GM15510 (cell line): Measurements from ENCODE around the gene ADGRA1.

Source experiments
- POLR2A ChIP-seq: IDR thresholded peaks from 3 replicates; pipeline ENCODE4 v1.6.1; 2011; ENCODE audit warnings: borderline replicate concordance; ENCODE audit not compliant: insufficient read length; ENCODE audit errors: extremely low read depth

The ADGRA1 gene

GRCh38 chr10:133104963-133105640, 17.4 kb downstream of the ADGRA1 start:
- no peak for TF ChIP-seq POLR2A

- TF ChIP-seq POLR2A, result no peak
Measured at GRCh38 chr10:133105686-133106390, 18.1 kb downstream of the ADGRA1 start.

DNA sequence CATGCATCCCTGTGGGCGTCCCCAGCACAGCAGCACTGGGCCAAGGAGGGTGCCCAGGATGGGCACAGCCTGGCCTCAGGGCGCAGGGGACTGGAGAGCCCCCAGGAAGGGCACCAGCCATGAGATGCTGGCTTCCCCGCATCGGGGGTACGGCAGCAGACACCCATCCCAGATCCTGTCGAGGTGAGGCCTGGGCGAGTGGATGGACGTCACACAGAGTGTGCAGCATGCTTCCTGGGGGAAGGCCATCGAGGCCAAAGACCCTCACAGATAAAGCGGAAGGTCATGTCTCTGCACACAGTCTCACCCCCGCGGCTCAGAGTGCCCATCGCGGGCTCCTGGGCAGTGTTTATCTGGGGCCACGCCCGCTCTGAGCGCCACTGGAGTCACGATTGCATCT, 18.8 kb downstream of the ADGRA1 start:
- no peak for TF ChIP-seq POLR2A

DNA sequence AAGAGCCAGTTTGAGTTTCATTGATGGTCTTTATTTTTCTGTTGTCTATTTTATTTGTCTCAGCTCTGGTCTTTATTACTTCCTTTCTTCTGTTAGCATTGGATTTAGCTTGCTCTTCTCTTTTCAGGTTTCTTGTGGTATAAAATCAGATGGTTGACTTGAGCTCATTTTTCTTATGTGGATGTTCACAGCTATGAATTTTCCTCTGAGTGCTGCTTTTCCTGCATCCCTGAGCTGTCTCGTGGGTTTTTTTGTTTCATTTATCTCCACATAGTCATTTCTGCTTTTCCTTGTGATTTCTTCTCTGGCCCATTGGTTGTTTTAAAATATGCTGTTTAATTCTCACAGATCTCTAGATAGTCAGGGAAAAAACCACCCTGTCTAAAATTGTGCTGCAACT, 19.7 kb downstream of the ADGRA1 start:
- TF ChIP-seq POLR2A, result no peak

DNA sequence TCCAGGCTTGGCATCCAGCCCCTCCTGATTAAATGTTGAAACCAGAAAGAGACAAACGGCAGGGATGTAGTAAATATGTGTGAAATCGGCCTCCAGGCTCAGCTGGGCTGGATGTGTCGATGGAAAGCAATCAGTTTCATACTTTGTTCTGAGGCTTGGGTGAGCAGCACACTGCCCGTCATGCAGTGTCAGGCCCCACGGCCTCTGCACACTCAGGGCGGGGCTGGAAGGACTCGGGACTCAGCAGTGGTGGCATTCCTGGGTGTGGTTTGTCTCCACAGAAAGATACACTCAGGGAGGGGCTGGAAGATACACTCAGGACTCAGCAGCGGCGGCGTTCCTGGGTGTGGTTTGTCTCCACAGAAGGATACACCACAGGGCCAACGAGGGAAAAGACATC, 22.0 kb downstream of the ADGRA1 start:
- TF ChIP-seq POLR2A, result no peak

GRCh38 chr10:133110133-133110532, 22.4 kb downstream of the ADGRA1 start:
- TF ChIP-seq POLR2A, result no peak

DNA sequence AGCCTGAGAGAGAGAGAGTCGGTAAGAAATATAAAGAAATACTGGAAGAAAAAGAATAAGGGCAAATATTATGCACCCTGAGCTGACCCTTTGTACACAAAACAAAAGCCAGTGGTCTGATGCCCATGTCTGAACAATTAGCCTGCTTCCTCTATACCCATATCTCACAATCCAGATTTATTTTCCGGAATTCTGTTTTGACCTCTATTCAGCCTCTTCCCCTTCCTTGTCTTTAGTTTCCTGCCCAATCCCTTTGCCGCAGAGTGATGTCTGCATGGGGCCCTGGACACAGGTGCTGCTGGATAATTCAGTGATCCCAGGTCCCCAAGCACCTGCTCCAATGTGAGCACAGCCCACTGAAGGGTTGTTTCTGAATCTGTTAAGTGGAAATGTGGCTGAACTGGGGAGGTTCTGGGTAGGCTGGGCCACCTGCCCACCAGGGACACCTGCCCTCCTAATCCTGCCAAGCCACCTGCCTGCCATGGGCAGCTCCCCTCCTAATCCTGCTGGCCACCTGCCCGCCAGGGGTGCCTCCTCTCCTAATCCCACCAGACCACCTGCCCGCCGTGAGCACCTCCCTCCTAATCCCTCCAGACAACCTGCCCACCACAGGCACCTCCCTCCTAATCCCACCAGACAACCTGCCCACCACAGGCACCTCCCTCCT, 23.0 kb downstream of the ADGRA1 start:
- TF ChIP-seq POLR2A, result no peak

- TF ChIP-seq POLR2A, result no peak
Measured at GRCh38 chr10:133113146-133113830, 25.6 kb downstream of the ADGRA1 start.

GRCh38 chr10:133113847-133114246, 26.1 kb downstream of the ADGRA1 start:
- TF ChIP-seq POLR2A, result no peak

DNA sequence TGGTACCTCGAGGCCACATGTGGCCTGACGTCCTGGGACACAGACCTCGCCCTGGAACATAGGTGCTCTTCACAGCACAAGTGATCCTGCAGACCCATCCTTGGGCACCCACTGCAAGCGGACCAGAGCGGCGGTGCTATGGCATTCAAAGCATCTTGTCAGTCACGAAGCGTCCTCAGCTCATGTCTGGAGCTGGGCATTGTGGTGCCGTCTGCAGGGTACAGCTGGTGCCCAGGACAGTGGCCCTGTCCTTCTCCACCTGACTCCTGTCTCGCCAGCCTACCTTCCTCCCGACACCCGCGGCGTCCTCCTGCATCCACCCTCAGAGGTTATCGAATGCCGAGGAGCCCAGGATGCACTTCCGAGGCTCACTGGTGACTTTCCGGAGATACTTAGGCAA, 26.5 kb downstream of the ADGRA1 start:
- TF ChIP-seq POLR2A, result no peak

GRCh38 chr10:133114726-133115452, 27.2 kb downstream of the ADGRA1 start:
- TF ChIP-seq POLR2A, result no peak

DNA sequence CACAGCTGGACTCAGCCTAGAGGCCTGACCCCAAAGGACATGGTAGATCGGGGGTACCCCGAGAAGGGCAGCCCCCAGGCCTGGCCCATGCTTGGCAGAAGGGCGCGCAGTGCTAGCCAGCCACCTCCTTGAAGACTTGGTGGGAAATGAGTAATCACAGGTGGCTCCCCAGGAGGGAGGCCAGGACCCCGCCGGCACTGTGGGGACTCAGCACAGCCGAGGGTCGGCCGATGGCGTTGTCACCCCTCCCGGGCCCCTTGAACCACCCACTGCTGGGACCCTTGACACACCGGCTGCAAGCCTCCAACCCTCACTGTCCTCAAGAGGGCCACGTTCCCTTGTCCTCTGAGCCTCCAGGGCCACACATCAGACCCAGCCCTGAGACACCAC, 27.7 kb downstream of the ADGRA1 start:
- no peak for TF ChIP-seq POLR2A

- no peak for TF ChIP-seq POLR2A
Measured at GRCh38 chr10:133115976-133116375, 28.3 kb downstream of the ADGRA1 start.

- no peak for TF ChIP-seq POLR2A
Measured at GRCh38 chr10:133116455-133116854, 28.7 kb downstream of the ADGRA1 start.

DNA sequence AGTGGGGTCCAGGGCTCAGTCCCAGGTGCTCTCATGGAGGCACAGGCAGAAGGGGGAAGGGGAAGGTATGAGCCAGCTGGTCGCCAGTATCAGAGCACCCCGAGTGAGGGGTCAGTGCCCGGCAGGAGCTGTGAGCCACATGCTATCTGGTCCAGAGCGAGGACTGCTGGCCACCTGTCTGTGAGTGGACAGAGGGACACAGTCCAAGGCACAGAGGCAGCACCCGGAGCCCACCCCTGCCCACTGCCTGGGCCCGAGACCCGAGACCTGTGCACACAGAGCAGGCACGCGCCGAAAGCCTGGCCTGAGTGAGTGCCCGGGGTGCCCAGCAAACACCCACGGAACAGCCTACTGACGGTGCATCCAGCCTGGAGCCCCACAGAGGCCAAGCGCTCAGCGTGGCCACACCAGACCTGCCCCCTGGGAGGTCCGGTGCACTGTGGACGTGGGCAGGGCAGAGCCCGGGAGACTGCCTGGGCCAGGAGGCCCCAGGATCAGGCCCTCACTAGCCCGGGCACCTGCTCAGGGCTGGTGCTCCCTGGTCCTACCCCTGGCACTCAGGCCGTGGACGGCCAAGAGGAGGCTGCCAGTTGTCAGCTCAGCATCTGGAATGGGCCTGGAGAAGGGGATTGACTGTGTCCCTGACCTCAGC, 29.4 kb downstream of the ADGRA1 start:
- TF ChIP-seq POLR2A, result no peak

GRCh38 chr10:133117688-133118071, 30.0 kb downstream of the ADGRA1 start:
- no peak for TF ChIP-seq POLR2A
